Naive thymus-derived CD8-positive, alpha-beta T cell (primary cell): Measurements from ENCODE around the gene CASP3. TPM values are rescaled to one million over a fixed set of nuclear protein-coding genes. Genes with fewer than 3 reads are reported as not detected.

Source experiments
- ATAC-seq, 2 donors: fragments of 150-1000 bp; cut with Tn5 transposase in 1 of 2; sonication (Bioruptor Pico), chemical (Tn5 transposase) in 1 of 2; 1 replicate in 1 of 2; 2 replicates in 1 of 2; pipeline ENCODE4 v1.10.0; 2021; ENCODE audit warnings: mild to moderate bottlenecking in 2 of 2, moderate library complexity in 2 of 2
- POLR2A ChIA-PET: fragments of 350-600 bp; sonication (Branson Sonifier 250); formaldehyde crosslinking; loops from one replicate; lab custom pipeline; 2021; ENCODE audit warnings: antibody characterized with exemption; lab: Charles Lee
- DNase-seq, 10 donors: peaks; one replicate each; pipeline versions ENCODE4 v3.0.0 to v3.0.0-alpha.2; 2020 to 2022
- H3K27ac Mint-ChIP-seq, 10 donors: one replicate each; pipeline ENCODE4 v1.8.0; 2020 to 2022; ENCODE audit warnings: mild to moderate bottlenecking in 10 of 10, mixed read lengths in 10 of 10, moderate library complexity in 4 of 10, inconsistent platforms in 1 of 10
- H3K27me3 Mint-ChIP-seq, 5 donors: one replicate each; pipeline ENCODE4 v1.8.0; 2021 to 2022; ENCODE audit warnings: mixed read lengths in 5 of 5
- H3K36me3 Mint-ChIP-seq, 3 donors: one replicate each; pipeline ENCODE4 v1.8.0; 2020 to 2022; ENCODE audit warnings: mixed read lengths in 3 of 3, mild to moderate bottlenecking in 2 of 3, inconsistent platforms in 1 of 3
- H3K4me1 Mint-ChIP-seq, 4 donors: one replicate each; pipeline ENCODE4 v1.8.0; 2021 to 2022; ENCODE audit warnings: mixed read lengths in 4 of 4
- H3K4me3 Mint-ChIP-seq, 10 donors: one replicate each; pipeline ENCODE4 v1.8.0; 2020 to 2022; ENCODE audit warnings: mild to moderate bottlenecking in 10 of 10, mixed read lengths in 10 of 10, moderate library complexity in 6 of 10, inconsistent platforms in 1 of 10
- H3K9me3 Mint-ChIP-seq, 9 donors: one replicate each; pipeline ENCODE4 v1.8.0; 2020 to 2022; ENCODE audit warnings: mixed read lengths in 9 of 9, mild to moderate bottlenecking in 3 of 9, inconsistent platforms in 1 of 9, moderate library complexity in 1 of 9
- polyA plus RNA-seq, 3 donors: library from polyadenylated mRNA; unstranded; fragments of 300-500 nt; fragmentation: Illumina TruSeq; gene quantifications; one replicate each; pipeline ENCODE4 v1.2.3, GENCODE V29; 2021
- total RNA-seq, 8 experiments: library from RNA in 2 of 8; stranded (reverse) in 2 of 8; gene quantifications; one replicate each; pipeline ENCODE4 v1.2.3 and lab custom pipeline; 2021 to 2026

CASP3 gene
- total and polyA plus RNA-seq, 5 experiments from 2014 or later, result 1.9 to 22.8 (median 4.7) TPM

- peaks cover 3 to 35% (median 20%) of the 10 kb centered on the region in 3 donors for H3K36me3 Mint-ChIP-seq
- no peak for ATAC-seq
- no peaks in the 10 kb centered on the region for H3K9me3 Mint-ChIP-seq
- H3K4me3 Mint-ChIP-seq, result no peak overlapping the region
- H3K27me3 Mint-ChIP-seq, result no peaks in the 10 kb centered on the region
- peaks cover 0 to 2% (median under 1%) of the 10 kb centered on the region in 4 donors for H3K4me1 Mint-ChIP-seq
- no peak for DNase-seq
- no peak overlapping the region for H3K27ac Mint-ChIP-seq
- POLR2A ChIA-PET, result no interaction called here
These were observed 26.7 kb upstream of the CASP3 start for GRCh38 chr4:184675821-184676492.

DNA sequence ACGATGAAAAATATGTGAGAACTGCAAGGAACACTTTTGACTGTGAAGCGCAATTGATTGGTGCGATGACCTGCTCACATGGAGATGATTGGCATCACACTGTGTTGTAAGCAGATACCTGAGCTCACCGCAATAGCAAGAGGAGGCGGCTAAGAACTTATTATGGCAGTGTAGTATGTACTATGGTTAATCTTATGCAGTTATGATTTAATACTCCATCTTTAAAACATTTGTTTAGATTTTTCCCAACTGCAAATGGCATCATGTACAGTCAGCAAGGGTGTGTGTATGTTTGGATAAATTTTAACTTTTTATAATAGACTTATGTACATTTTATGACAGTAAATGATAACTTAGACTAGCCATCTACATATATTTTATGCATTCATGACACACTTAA lies 25.8 kb upstream of the CASP3 start:
- no peaks in the 10 kb centered on the region for H3K27me3 Mint-ChIP-seq
- no peak overlapping the region for H3K27ac Mint-ChIP-seq
- no peak overlapping the region for H3K4me3 Mint-ChIP-seq
- H3K9me3 Mint-ChIP-seq, result no peaks in the 10 kb centered on the region
- peaks cover 3 to 40% (median 15%) of the 10 kb centered on the region in 3 donors for H3K36me3 Mint-ChIP-seq
- no peak for ATAC-seq
- POLR2A ChIA-PET, result no interaction called here
- H3K4me1 Mint-ChIP-seq, result peaks cover under 1 to 3% (median 2%) of the 10 kb centered on the region in 4 donors
- DNase-seq, result no peak

DNA sequence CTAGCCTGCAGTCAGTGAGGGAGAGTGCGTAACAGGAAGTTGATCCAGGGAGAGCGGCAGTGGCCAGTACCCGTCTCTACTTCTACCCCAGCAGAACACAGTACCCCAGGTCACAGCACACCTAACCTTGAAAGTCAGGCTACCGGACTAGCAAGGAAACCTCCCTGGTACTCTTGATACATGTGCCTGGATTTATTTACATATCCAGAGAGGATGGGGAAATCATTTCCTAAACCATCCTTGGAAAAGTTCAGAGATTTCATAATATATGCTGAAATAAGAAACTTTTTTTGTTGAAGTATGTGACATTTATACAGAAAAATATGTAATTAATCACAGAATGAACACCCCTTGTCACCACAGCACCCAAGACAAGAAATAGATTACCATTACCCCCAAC lies 24.8 kb upstream of the CASP3 start:
- POLR2A ChIA-PET, result no interaction called here
- no peaks in the 10 kb centered on the region for H3K27me3 Mint-ChIP-seq
- peak overlapping the region in 1 of 10 donors; percentile 22 for H3K27ac Mint-ChIP-seq

DNA sequence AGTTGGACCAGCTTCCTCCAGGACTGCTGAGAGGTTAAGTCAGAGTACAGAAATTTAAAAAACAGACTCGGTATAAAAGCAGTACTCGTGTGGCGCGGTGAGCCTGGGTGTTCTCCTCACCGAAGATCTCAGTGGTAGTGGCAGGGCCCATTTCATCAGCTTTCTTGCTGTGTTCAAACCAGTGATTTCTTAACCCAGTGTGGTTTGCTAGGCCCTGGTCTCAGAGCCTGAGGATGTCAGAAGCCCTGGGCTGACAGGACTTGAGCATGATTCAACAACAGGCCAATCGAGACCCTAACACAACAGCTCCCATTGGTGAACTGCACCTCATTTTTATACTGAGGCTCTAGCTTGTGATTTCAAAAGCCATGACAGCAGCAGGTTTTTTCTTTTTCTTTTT lies 23.5 kb upstream of the CASP3 start:
- DNase-seq (no peak), ATAC-seq (no peak)
- no peaks in the 10 kb centered on the region for H3K27me3 Mint-ChIP-seq
- H3K27ac Mint-ChIP-seq, result no peak overlapping the region
- H3K36me3 Mint-ChIP-seq, result peaks cover 10 to 51% (median 18%) of the 10 kb centered on the region in 3 donors
- peaks cover 0 to 1% (median 0%) of the 10 kb centered on the region in 9 donors for H3K9me3 Mint-ChIP-seq
- POLR2A ChIA-PET, result no interaction called here
- peaks cover 16 to 25% (median 22%) of the 10 kb centered on the region in 4 donors for H3K4me1 Mint-ChIP-seq
- no peak overlapping the region for H3K4me3 Mint-ChIP-seq

More for the DNA sequence above, 24.8 kb upstream of the CASP3 start:
- H3K4me3 Mint-ChIP-seq, result no peak overlapping the region
- DNase-seq, result no peak
- H3K4me1 Mint-ChIP-seq, result peaks cover 5 to 13% (median 11%) of the 10 kb centered on the region in 4 donors
- ATAC-seq, result no peak
- no peaks in the 10 kb centered on the region for H3K9me3 Mint-ChIP-seq
- H3K36me3 Mint-ChIP-seq, result peaks cover 3 to 42% (median 18%) of the 10 kb centered on the region in 3 donors

DNA sequence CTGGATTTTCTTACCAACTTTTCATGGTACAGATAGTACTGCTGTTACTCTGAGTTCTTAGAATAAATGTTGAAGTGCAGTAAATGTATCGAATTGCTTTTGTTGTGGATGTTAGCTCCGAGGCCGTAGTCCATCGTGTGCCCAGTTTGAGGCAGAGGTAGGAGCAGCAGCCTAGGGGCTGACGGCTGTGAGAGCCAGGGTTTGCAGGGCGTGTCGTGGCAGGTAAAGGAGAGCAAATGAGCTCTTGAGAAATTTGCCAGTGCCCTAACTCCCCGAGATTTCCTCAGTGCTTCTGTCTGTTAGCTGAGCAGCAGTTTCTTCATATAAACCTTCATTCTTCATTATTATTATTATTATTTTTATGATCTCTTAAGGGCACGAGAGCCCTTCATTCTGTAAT lies 21.9 kb upstream of the CASP3 start:
- no peaks in the 10 kb centered on the region for H3K27me3 Mint-ChIP-seq
- ATAC-seq (no peak), DNase-seq (no peak)
- H3K4me1 Mint-ChIP-seq, result peaks cover 17 to 27% (median 21%) of the 10 kb centered on the region in 4 donors
- POLR2A ChIA-PET, result no interaction called here
- H3K36me3 Mint-ChIP-seq, result peaks cover 11 to 61% (median 26%) of the 10 kb centered on the region in 3 donors
- peaks cover 0 to 1% (median 0%) of the 10 kb centered on the region in 9 donors for H3K9me3 Mint-ChIP-seq
- H3K4me3 Mint-ChIP-seq, result no peak overlapping the region
- no peak overlapping the region for H3K27ac Mint-ChIP-seq

- Mint-ChIP-seq H3K27me3 (no peaks in the 10 kb centered on the region), H3K4me1 (peaks cover 20 to 27% (median 21%) of the 10 kb centered on the region in 4 donors), H3K4me3 (no peak overlapping the region), H3K36me3 (peaks cover 9 to 59% (median 22%) of the 10 kb centered on the region in 3 donors), H3K27ac (peak overlapping the region in 7 of 10 donors; percentile 38 to 84 (median 67)), H3K9me3 (peaks cover 0 to 1% (median 0%) of the 10 kb centered on the region in 9 donors)
- ATAC-seq (no peak), DNase-seq (no peak)
- POLR2A ChIA-PET, result interaction anchor here (1.3 to 2.3 kb wide), 2 partner anchors 11 to 20 kb away, joined by 3 to 10 read pairs; partner anchors contain the start of genes CASP3 and PRIMPOL
These were observed 20.0 kb upstream of the CASP3 start for GRCh38 chr4:184669251-184669650.

DNA sequence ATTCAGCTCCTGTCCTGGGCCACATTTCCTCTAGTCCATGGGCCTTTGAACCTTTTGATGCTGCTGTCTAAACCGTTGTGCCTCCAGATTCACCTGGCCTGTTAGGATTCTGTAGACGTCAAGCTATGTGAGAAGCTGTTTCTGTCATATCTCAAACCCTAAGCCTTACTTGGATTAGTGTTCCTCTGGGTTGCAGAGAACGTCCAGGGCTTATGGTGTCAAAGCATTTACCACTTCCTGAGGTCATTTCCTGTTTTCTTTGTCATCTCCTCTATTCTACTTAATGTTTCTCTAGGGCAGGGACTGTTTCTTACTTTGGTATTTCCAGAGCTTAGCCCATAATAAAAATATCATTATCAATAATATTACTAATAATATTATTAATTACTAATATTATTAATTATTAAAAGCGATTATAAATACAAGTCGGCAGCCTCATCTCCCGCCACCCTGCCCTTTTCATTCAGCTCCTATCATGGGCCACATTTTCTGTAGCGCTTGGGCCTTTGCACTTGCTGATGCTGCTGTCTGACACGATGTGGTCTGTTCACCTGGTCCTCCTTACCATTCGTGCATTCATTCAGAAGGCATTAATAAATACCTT lies 19.4 kb upstream of the CASP3 start:
- POLR2A ChIA-PET, result interaction anchor here (1.3 to 2.3 kb wide), 2 partner anchors 11 to 20 kb away, joined by 3 to 10 read pairs; partner anchors contain the start of genes CASP3 and PRIMPOL
- Mint-ChIP-seq H3K27me3 (no peaks in the 10 kb centered on the region), H3K4me1 (peaks cover 20 to 27% (median 21%) of the 10 kb centered on the region in 4 donors), H3K9me3 (peaks cover 0 to 1% (median 0%) of the 10 kb centered on the region in 9 donors), H3K27ac (peak overlapping the region; percentile 17 to 93 (median 72)), H3K4me3 (peak overlapping the region in 4 of 10 donors; percentile 4 to 30 (median 14)), H3K36me3 (peaks cover 8 to 54% (median 22%) of the 10 kb centered on the region in 3 donors)
- ATAC-seq (peak in 1 of 2 donors; percentile 65), DNase-seq (peak in 2 of 10 donors; percentile 22 to 28)

- H3K4me3 Mint-ChIP-seq, result peak overlapping the region in 3 of 10 donors; percentile 3 to 20 (median 8)
- peak in 1 of 2 donors; percentile 47 for ATAC-seq
- H3K27me3 Mint-ChIP-seq, result no peaks in the 10 kb centered on the region
- POLR2A ChIA-PET, result interaction anchor here (1.3 to 2.3 kb wide), 2 partner anchors 10 to 19 kb away, joined by 3 to 10 read pairs; partner anchors contain the start of genes CASP3 and PRIMPOL
- H3K9me3 Mint-ChIP-seq, result peaks cover 0 to 1% (median 0%) of the 10 kb centered on the region in 9 donors
- peak overlapping the region in 9 of 10 donors; percentile 18 to 93 (median 67) for H3K27ac Mint-ChIP-seq
- H3K36me3 Mint-ChIP-seq, result peaks cover 8 to 49% (median 25%) of the 10 kb centered on the region in 3 donors
- peaks cover 20 to 27% (median 21%) of the 10 kb centered on the region in 4 donors for H3K4me1 Mint-ChIP-seq
- no peak for DNase-seq
These were observed 18.8 kb upstream of the CASP3 start for GRCh38 chr4:184668096-184668495.

- Mint-ChIP-seq H3K9me3 (peaks cover 0 to 1% (median 0%) of the 10 kb centered on the region in 9 donors), H3K4me1 (peaks cover 20 to 27% (median 21%) of the 10 kb centered on the region in 4 donors), H3K36me3 (peaks cover 8 to 38% (median 15%) of the 10 kb centered on the region in 3 donors), H3K27ac (peak overlapping the region in 1 of 10 donors; percentile 65), H3K27me3 (no peaks in the 10 kb centered on the region), H3K4me3 (no peak overlapping the region)
- POLR2A ChIA-PET, result no interaction called here
- DNase-seq, result no peak
- ATAC-seq, result no peak
These were observed 17.4 kb upstream of the CASP3 start for GRCh38 chr4:184666670-184667069.

GRCh38 chr4:184664445-184665210 lies 15.4 kb upstream of the CASP3 start:
- Mint-ChIP-seq H3K4me3 (no peak overlapping the region), H3K27me3 (no peaks in the 10 kb centered on the region), H3K27ac (no peak overlapping the region), H3K9me3 (peaks cover 0 to 1% (median 0%) of the 10 kb centered on the region in 9 donors), H3K4me1 (peaks cover 17 to 21% (median 19%) of the 10 kb centered on the region in 4 donors), H3K36me3 (peaks cover 8 to 43% (median 11%) of the 10 kb centered on the region in 3 donors)
- ATAC-seq (no peak), DNase-seq (no peak)
- POLR2A ChIA-PET, result no interaction called here

DNA sequence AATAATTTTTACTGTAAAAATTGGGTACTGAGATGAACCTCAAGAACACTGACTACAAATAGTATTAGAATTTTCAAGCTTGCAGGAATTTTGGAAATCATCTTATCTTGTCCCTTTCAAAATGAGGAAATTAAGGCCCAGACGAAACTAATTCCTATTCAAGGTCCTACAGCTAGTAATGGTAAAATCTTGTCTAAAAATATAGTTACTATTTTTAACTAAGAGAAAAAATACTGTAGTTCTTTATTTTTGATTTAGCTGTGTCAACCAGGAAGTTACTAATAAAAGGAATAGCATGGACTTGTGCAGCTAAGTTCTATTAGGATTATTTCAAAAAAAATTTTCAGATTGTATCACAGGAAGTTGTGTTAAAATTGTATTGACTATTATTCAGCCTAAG lies 13.0 kb upstream of the CASP3 start:
- peaks cover 0 to 40% (median 18%) of the 10 kb centered on the region in 3 donors for H3K36me3 Mint-ChIP-seq
- POLR2A ChIA-PET, result interaction anchor here (2.3 kb wide), 1 partner anchor 12 kb away, joined by 8 read pairs; the partner anchor contains the start of genes CASP3 and PRIMPOL
- no peak for DNase-seq
- peaks cover 0 to 4% (median under 1%) of the 10 kb centered on the region in 4 donors for H3K4me1 Mint-ChIP-seq
- H3K27ac Mint-ChIP-seq, result no peak overlapping the region
- no peaks in the 10 kb centered on the region for H3K27me3 Mint-ChIP-seq
- no peak for ATAC-seq
- no peak overlapping the region for H3K4me3 Mint-ChIP-seq
- H3K9me3 Mint-ChIP-seq, result no peaks in the 10 kb centered on the region

DNA sequence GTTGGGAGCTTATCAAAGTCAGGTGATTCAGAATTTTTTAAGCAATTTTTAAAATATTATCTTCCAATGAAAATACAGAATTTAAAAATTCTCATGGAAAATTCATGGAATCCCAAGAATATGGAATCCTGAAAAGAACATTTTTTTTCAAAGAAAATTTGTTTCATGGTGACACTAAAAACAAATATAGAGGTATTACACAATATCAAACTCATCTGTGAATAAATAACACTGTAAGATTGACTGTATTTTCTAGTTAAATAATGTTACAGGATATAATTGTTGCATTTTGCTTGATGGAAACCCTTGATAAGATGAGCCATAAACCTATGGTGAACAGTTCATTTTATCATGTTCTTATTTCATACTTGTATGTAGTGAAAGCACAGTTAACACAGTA lies 11.7 kb upstream of the CASP3 start:
- Mint-ChIP-seq H3K4me3 (no peak overlapping the region), H3K9me3 (no peaks in the 10 kb centered on the region), H3K4me1 (peaks cover 0 to 8% (median 2%) of the 10 kb centered on the region in 4 donors), H3K36me3 (peaks cover 0 to 34% (median 20%) of the 10 kb centered on the region in 3 donors), H3K27ac (no peak overlapping the region), H3K27me3 (no peaks in the 10 kb centered on the region)
- no peak for ATAC-seq
- POLR2A ChIA-PET, result interaction anchor here (1.8 to 2.3 kb wide), 2 partner anchors 11 to 12 kb away, joined by 4 to 8 read pairs; partner anchors contain the start of genes CASP3 and PRIMPOL
- no peak for DNase-seq
